ENCODE data around the gene AFF1. TPM values are rescaled to one million over a fixed set of nuclear protein-coding genes. Genes with fewer than 3 reads are reported as not detected.

Gene AFF1
- total RNA-seq, 1 experiment from 2014 or later: 14.5 TPM

DNA sequence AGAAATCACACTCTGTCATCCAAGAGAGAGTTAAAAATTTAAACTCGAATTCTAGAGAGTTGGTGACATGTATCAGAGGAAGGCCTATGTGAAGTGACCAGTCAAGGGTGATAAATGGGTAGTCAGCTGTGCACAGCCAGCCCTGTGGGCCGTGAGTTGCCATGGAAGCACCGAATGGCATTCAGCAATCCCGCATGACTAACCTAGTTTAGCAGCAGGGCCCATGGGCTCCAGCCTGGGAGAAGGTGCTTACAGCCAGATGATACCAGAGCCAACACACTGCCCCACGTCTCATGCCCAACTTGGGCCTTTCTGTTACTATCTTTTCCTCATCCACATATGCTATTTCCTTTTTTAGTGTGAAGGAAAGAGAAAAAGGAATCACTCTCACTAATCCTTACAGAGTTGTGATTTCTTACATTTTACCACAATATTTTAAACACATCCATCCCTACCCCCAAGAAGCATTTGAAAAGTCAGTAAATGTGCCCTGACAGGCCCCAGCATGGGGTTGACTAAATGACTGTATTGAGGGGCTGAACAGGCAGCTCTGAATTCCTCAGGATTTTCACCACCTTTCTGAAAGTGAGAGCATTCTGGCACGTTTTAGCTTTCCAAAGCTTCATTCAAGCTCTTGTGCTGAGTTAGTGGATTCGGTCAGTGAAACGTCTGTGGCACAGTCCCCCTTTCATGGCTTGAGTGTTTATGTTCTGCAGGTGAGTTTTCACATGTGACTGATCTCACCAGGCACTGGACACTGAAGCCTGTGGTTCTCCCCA lies 104.2 kb downstream of the AFF1 start:
- Histone ChIP-seq H3K4me3 (no peak overlapping the region), H3K9me3 (replicated peaks) (no peaks in the 10 kb centered on the region), H3K36me3 (0 out of 2 replicates have a peak, but pooled peaks cover 3% of the 10 kb centered on the region), H3K27ac (peak overlapping the region; percentile 74), H3K27me3 (replicated peaks) (no peaks in the 10 kb centered on the region), H3K4me1 (replicated peaks) (peaks cover 31% of the 10 kb centered on the region)
- peak; percentile 44 to 82 for DNase-seq (ENCODE audit: low read depth in 1 of 2, low spot score in 2 of 2)

DNA sequence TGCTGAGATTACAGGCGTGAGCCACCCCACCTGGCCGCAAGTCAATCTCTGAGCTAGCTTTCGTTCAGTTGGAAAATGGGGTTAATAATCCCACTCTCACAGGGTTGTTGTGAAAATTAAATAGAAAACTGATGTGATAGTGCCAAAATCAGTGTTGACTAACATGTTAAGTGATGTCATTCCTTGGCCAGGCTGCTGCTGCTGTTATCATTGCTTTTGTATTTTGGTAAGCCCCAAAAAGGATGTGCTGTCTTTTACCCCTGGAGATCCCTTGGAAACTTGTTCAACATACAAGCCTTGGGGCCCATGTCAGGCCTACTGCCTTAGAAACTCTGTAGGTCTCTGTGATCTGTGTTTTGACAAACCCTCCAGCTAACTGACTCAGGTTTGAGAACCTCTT lies 106.3 kb downstream of the AFF1 start:
- Histone ChIP-seq H3K9me3 (replicated peaks) (no peaks in the 10 kb centered on the region), H3K36me3 (peaks cover 5% of the 10 kb centered on the region; the same call in 1 of the 2 replicates), H3K4me1 (replicated peaks) (peaks cover 31% of the 10 kb centered on the region), H3K27ac (no peak overlapping the region), H3K4me3 (no peak overlapping the region), H3K27me3 (replicated peaks) (no peaks in the 10 kb centered on the region)
- DNase-seq (ENCODE audit: low read depth in 1 of 2, low spot score in 2 of 2): no peak

DNA sequence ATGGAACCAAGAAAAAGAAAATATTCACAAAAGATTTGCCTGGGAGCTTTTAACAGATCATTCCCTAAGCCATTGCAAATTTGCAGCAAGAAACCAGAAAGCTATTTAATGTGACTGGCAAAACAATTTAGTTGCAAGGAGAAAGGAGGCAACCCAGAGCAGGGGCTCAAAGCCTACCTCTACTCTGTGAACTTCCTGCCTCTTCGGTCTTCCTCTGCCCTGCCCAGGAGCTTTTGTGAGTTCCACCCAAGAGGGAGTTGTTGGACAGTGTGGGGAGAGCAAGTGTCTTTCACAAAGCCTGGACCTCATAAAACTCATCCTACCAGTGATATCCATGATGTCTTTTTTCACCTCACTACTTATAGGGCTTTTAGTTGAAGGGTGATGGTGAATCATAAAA lies 107.4 kb downstream of the AFF1 start:
- H3K27ac ChIP-seq: no peak overlapping the region
- H3K9me3 ChIP-seq (replicated peaks): no peaks in the 10 kb centered on the region
- H3K27me3 ChIP-seq (replicated peaks): no peaks in the 10 kb centered on the region
- no peak for DNase-seq (ENCODE audit: low read depth in 1 of 2, low spot score in 2 of 2)
- peaks cover 14% of the 10 kb centered on the region for H3K36me3 ChIP-seq
- no peak overlapping the region for H3K4me3 ChIP-seq
- peaks cover 23% of the 10 kb centered on the region for H3K4me1 ChIP-seq (replicated peaks)

DNA sequence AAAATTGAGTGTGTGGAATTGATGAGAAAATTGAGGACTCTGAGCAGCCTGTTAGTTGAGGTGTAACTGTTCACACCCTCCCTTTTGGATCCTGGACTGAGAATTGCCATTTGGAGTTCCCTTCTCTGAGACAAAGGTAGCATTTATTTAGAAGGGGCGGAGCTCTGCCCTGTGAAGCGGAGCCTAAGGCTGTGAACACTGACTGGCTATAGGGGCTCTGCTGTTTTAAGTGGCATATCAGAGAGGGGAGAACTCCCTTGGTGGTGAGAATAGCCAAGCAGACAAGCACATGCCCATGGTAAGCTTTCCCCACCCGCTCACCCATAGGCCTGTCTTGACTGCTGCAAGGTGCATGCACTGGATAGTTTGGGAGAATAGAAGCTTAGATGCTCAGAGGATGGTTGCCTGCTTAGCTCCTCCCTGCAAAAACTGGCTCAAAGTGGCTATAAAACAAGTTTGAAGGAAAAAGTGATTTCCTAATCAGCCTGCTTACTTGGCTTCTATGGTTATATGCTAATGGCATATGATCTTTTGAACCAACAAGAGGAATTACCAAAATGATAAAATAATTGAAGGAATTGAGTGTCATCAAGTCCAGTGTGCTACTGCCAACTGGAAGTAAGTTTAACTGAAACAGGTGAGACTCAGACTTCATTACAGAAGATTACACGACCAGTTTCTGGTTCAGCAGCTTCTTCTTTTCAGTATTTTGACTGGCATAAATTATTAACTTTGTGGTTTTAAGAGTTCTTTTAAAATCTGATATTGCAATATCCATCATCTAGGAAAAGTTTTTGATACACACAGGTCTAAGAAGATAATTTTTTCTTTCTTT lies 108.4 kb downstream of the AFF1 start:
- Histone ChIP-seq H3K36me3 (peaks cover 16% of the 10 kb centered on the region), H3K27ac (no peak overlapping the region), H3K27me3 (replicated peaks) (no peaks in the 10 kb centered on the region), H3K4me1 (replicated peaks) (peaks cover 13% of the 10 kb centered on the region), H3K9me3 (replicated peaks) (no peaks in the 10 kb centered on the region), H3K4me3 (no peak overlapping the region)
- DNase-seq (ENCODE audit: low read depth in 1 of 2, low spot score in 2 of 2): no peak

DNA sequence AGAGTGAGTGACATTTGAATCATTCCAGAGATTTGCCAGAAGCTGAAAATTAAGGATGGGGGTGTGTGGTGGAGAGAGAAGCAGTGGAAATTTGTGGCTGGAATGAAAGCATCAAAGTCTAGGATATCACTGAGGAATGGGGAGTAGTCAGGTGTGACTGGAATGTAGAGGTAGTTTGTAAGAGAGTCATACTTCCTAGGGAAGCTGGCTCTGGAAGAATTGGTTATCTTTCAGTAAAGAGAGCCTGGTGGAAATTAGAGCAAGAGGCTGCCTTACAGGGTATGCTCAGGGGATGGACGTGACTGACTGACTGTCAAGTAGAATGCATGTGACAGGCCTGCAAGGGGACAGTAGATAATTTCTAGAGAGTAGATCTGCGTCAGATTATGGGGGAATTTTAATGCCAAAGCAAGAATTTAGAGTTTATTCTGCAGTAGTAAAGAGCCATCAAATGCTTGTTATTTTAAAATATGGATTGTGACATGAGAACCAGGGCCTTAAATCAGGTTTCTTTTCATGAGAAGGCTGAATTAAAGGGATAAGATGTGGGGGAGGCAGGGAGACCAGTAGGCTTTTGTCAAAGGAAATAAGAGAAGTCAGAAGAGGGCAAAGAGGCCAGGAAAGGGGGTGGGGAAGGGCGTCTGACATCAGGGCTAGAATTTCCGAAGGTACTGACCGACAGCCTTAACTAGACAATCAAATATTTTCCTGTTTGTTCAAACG lies 109.9 kb downstream of the AFF1 start:
- Histone ChIP-seq H3K4me1 (replicated peaks) (no peaks in the 10 kb centered on the region), H3K4me3 (no peak overlapping the region), H3K27ac (no peak overlapping the region), H3K27me3 (replicated peaks) (no peaks in the 10 kb centered on the region), H3K36me3 (peaks cover 25% of the 10 kb centered on the region), H3K9me3 (replicated peaks) (no peaks in the 10 kb centered on the region)
- no peak for DNase-seq (ENCODE audit: low read depth in 1 of 2, low spot score in 2 of 2)

DNA sequence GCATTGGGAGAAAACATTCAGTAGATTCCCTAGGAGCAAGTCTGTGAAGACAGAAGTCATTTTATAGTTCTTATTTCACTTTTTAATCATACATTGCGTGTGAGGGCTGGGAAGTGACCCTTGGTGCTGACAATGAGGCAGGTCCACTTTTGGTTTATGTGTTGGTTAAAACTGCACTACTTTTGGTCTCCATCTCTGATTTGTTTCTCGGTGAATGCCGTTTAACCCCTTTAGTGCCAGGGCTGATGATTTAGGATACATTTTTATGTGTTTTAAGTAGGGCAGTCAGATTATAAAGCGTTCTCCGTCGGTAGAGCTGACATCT lies 110.4 kb downstream of the AFF1 start:
- Histone ChIP-seq H3K4me3 (no peak overlapping the region), H3K27ac (no peak overlapping the region), H3K9me3 (replicated peaks) (no peaks in the 10 kb centered on the region), H3K4me1 (replicated peaks) (no peaks in the 10 kb centered on the region), H3K27me3 (replicated peaks) (no peaks in the 10 kb centered on the region), H3K36me3 (peaks cover 28% of the 10 kb centered on the region)
- DNase-seq (ENCODE audit: low read depth in 1 of 2, low spot score in 2 of 2): no peak

DNA sequence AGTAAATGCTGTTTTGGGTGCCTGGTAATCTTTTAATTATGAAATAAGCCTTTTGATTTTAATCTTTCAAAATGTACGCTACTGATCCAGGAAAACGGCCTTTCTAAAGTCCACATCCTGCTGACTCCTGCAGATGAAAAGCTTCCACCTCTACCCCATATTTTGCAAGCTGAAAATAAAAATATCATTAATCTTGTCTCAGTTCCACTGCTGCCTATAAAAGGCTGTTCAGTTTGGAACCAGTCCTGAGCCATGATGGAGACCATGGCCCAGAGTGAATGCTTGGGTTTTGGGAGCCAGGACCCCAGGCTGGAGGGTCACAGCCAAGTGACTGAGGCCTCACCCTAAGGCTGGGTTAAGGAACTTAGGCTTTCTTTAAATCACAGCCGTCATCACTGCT lies 110.8 kb downstream of the AFF1 start:
- Histone ChIP-seq H3K36me3 (peaks cover 28% of the 10 kb centered on the region), H3K27me3 (replicated peaks) (no peaks in the 10 kb centered on the region), H3K9me3 (replicated peaks) (no peaks in the 10 kb centered on the region), H3K27ac (no peak overlapping the region), H3K4me3 (no peak overlapping the region), H3K4me1 (replicated peaks) (peaks cover 4% of the 10 kb centered on the region)
- DNase-seq (ENCODE audit: low read depth in 1 of 2, low spot score in 2 of 2): no peak

DNA sequence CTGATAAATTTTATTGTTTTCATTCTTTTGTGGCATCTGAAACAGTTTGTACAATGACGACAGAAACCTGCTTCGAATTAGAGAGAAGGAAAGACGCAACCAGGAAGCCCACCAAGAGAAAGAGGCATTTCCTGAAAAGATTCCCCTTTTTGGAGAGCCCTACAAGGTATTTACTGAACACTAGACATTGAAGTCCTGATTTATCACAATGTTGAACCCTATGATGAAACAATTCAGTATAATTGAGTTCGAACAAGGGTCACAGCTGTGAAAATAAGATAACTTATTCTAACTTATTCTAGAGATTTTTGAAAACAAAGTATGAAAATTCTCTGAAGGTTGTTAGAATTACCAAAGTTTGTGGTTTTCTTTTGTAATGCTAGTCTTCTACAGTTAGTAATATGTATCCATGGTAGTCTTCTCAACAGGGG lies 111.3 kb downstream of the AFF1 start:
- no peaks in the 10 kb centered on the region for H3K27me3 ChIP-seq (replicated peaks)
- peaks cover 28% of the 10 kb centered on the region for H3K36me3 ChIP-seq
- no peak overlapping the region for H3K4me3 ChIP-seq
- H3K27ac ChIP-seq: no peak overlapping the region
- DNase-seq (ENCODE audit: low read depth in 1 of 2, low spot score in 2 of 2): no peak
- H3K4me1 ChIP-seq (replicated peaks): peaks cover 8% of the 10 kb centered on the region
- H3K9me3 ChIP-seq (replicated peaks): no peaks in the 10 kb centered on the region

DNA sequence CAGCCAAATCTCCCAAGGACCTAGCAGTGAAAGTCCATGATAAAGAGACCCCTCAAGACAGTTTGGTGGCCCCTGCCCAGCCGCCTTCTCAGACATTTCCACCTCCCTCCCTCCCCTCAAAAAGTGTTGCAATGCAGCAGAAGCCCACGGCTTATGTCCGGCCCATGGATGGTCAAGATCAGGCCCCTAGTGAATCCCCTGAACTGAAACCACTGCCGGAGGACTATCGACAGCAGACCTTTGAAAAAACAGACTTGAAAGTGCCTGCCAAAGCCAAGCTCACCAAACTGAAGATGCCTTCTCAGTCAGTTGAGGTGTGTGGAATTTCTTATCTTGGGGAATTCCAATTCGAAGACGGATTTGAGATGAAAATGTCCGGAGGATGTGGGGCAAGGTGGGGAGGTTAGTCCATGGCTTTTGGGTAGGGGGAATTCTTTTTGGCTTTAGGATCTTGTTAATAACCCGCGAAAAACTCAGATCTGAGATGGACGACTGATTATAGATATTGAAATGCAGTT lies 112.5 kb downstream of the AFF1 start:
- no peak overlapping the region for H3K4me3 ChIP-seq
- H3K27ac ChIP-seq: no peak overlapping the region
- peaks cover 13% of the 10 kb centered on the region for H3K4me1 ChIP-seq (replicated peaks)
- H3K9me3 ChIP-seq (replicated peaks): no peaks in the 10 kb centered on the region
- H3K27me3 ChIP-seq (replicated peaks): no peaks in the 10 kb centered on the region
- H3K36me3 ChIP-seq: peaks cover 28% of the 10 kb centered on the region
- DNase-seq (ENCODE audit: low read depth in 1 of 2, low spot score in 2 of 2): no peak

DNA sequence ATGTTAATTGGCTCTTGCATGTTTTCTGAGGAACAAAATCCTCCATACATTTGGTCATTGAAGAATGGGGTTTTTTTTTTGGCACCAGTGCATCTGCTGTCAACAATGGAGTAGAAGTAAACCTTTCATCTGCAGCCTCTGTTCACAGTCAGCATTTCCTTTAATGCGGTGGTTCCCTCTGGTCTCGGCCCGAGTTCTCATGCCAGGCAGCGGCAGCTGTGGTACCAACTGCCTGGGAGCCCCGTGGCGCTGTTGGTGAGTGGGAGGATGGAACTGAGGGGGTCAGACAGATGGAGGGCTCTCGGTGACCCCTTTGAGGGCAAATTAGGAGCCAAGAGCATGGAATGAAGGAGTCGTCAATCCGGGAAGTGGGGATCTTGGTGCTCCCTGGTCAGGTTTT lies 114.7 kb downstream of the AFF1 start:
- H3K27ac ChIP-seq: no peak overlapping the region
- H3K4me1 ChIP-seq (replicated peaks): peaks cover 20% of the 10 kb centered on the region
- DNase-seq (ENCODE audit: low read depth in 1 of 2, low spot score in 2 of 2): no peak
- H3K9me3 ChIP-seq (replicated peaks): no peaks in the 10 kb centered on the region
- H3K4me3 ChIP-seq: no peak overlapping the region
- no peaks in the 10 kb centered on the region for H3K27me3 ChIP-seq (replicated peaks)
- H3K36me3 ChIP-seq: peaks cover 31% of the 10 kb centered on the region

DNA sequence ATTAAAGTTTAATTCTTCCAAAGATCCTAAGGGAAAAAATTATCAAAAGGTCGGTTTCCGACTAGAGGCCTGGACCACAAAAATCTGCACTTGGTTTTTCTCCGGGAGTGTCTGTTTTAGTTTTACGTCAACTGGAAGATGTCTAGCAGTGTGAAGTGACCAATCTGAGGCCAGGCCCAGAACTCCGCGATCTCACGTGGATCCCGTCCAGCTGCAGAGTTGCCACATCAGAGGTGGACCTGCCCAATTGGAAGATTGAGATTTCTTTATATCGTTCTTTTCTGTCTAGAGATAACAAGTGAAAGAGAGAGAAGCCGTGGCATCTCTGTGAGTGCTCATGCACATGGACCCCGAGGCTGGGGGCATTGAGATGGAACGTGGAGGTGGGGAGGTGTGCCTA lies 115.8 kb downstream of the AFF1 start:
- Histone ChIP-seq H3K4me3 (no peak overlapping the region), H3K36me3 (peaks cover 31% of the 10 kb centered on the region), H3K4me1 (replicated peaks) (peaks cover 20% of the 10 kb centered on the region), H3K27ac (no peak overlapping the region; the same call in 1 of the 2 replicates), H3K9me3 (replicated peaks) (no peaks in the 10 kb centered on the region), H3K27me3 (replicated peaks) (no peaks in the 10 kb centered on the region)
- DNase-seq (ENCODE audit: low read depth in 1 of 2, low spot score in 2 of 2): no peak

DNA sequence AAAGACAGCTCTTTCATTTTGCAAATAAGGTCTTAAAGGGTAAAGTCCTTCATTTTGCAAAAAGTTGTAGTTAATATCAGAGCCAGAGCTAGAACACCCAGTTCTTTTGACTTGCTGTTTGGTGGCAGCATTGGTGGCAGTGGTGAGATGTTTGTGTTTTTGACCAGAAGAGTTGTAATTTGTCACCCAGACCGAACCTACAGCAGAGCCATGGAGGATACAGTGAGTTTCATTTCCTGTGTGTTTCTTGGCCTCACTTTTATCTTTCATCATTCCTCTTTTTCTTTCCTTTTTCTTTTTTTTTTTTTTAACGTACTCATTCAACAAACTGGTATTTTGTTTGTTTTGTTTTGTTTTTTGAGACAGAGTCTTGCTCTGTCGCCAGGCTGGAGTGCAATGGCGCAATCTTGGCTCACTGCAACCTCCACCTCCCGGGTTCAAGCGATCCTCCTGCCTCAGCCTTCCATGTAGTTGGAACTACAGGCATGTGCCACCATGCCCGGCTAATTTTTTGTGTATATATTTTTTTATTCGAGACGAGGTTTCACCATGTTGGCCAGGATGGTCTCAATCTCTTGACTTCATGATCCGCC lies 116.4 kb downstream of the AFF1 start:
- Histone ChIP-seq H3K27ac (peak overlapping the region; percentile 32), H3K4me1 (replicated peaks) (peaks cover 20% of the 10 kb centered on the region), H3K9me3 (replicated peaks) (no peaks in the 10 kb centered on the region), H3K36me3 (peaks cover 27% of the 10 kb centered on the region), H3K4me3 (no peak overlapping the region), H3K27me3 (replicated peaks) (no peaks in the 10 kb centered on the region)
- peak in 1 of 2 experiments; percentile 50 for DNase-seq (ENCODE audit: low read depth in 1 of 2, low spot score in 2 of 2)

DNA sequence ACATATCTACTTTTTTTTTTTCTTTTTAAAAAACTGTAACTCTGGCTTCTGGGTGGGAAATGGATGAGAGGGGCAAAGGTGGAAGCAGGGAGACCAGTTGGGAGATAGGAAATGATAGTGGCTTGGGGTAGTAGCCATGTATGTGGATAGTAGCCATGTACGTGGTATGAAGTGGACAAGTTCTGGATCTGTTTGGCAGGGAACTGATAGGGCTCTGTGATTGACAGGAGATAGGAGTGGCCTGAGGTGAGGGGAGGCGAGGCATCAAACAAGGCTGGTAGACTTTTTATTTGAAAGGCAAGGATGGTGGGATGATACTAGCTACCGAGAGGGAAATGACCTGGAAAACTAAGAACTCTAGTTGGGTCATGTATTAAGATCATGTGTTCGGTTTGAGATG lies 117.8 kb downstream of the AFF1 start:
- peaks cover 20% of the 10 kb centered on the region for H3K4me1 ChIP-seq (replicated peaks)

More for the DNA sequence above, 117.8 kb downstream of the AFF1 start:
- DNase-seq (ENCODE audit: low read depth in 1 of 2, low spot score in 2 of 2): no peak
- peaks cover 16% of the 10 kb centered on the region for H3K36me3 ChIP-seq
- no peak overlapping the region for H3K4me3 ChIP-seq
- no peak overlapping the region for H3K27ac ChIP-seq
- H3K27me3 ChIP-seq (replicated peaks): no peaks in the 10 kb centered on the region
- H3K9me3 ChIP-seq (replicated peaks): no peaks in the 10 kb centered on the region

All from SJSA1 (cell line).